ENCODE results near the gene WDSUB1. TPM values are rescaled to one million over a fixed set of nuclear protein-coding genes. Genes with fewer than 3 reads are reported as not detected.

WDSUB1 gene
- total and polyA plus RNA-seq, 2 donors = 8.3 to 17.6 TPM

GRCh38 chr2:159206736-159207380, 79.6 kb downstream of the WDSUB1 start:
- DNase-seq (ENCODE audit: extremely low spot score) = no peak
- 64% methylated on average over 6 of the region's 6 CpGs for WGBS
- no peak overlapping the region for H3K27ac ChIP-seq (ENCODE audit: low read depth)
- no peaks in the 10 kb centered on the region for H3K4me1 ChIP-seq (ENCODE audit: insufficient read depth)
- H3K36me3 ChIP-seq (ENCODE audit: insufficient read depth) = no peaks in the 10 kb centered on the region
- H3K4me3 ChIP-seq (ENCODE audit: low read depth, low read length) = no peak overlapping the region

GRCh38 chr2:159204381-159205144, 81.9 kb downstream of the WDSUB1 start:
- H3K4me1 ChIP-seq (ENCODE audit: insufficient read depth) = no peaks in the 10 kb centered on the region
- H3K27ac ChIP-seq (ENCODE audit: low read depth) = no peak overlapping the region
- 95% methylated on average over 15 of the region's 15 CpGs for WGBS

GRCh38 chr2:159202568-159203071, 83.9 kb downstream of the WDSUB1 start:
- no peak for DNase-seq (ENCODE audit: extremely low spot score)
- H3K36me3 ChIP-seq (ENCODE audit: insufficient read depth) = peaks cover 2% of the 10 kb centered on the region

More at GRCh38 chr2:159204381-159205144, 81.9 kb downstream of the WDSUB1 start:
- no peak for DNase-seq (ENCODE audit: extremely low spot score)
- Histone ChIP-seq H3K36me3 (ENCODE audit: insufficient read depth) (no peaks in the 10 kb centered on the region), H3K4me3 (ENCODE audit: low read depth, low read length) (no peak overlapping the region)

GRCh38 chr2:159201360-159202063, 85.0 kb downstream of the WDSUB1 start:
- Histone ChIP-seq H3K36me3 (ENCODE audit: insufficient read depth) (peaks cover 2% of the 10 kb centered on the region), H3K27ac (ENCODE audit: low read depth) (no peak overlapping the region), H3K4me1 (ENCODE audit: insufficient read depth) (no peaks in the 10 kb centered on the region), H3K4me3 (ENCODE audit: low read depth, low read length) (no peak overlapping the region)
- 55% methylated on average over 8 of the region's 8 CpGs for WGBS
- DNase-seq (ENCODE audit: extremely low spot score) = no peak

More at GRCh38 chr2:159202568-159203071, 83.9 kb downstream of the WDSUB1 start:
- Histone ChIP-seq H3K4me3 (ENCODE audit: low read depth, low read length) (no peak overlapping the region), H3K27ac (ENCODE audit: low read depth) (no peak overlapping the region), H3K4me1 (ENCODE audit: insufficient read depth) (no peaks in the 10 kb centered on the region)
- WGBS = 36% methylated on average over 4 of the region's 4 CpGs

GRCh38 chr2:159200498-159200897, 86.0 kb downstream of the WDSUB1 start:
- Histone ChIP-seq H3K4me1 (ENCODE audit: insufficient read depth) (no peaks in the 10 kb centered on the region), H3K36me3 (ENCODE audit: insufficient read depth) (peaks cover 2% of the 10 kb centered on the region), H3K4me3 (ENCODE audit: low read depth, low read length) (no peak overlapping the region), H3K27ac (ENCODE audit: low read depth) (no peak overlapping the region)
- WGBS = 43% methylated on average over 1 of the region's 1 CpG
- DNase-seq (ENCODE audit: extremely low spot score) = no peak

- Histone ChIP-seq H3K27ac (ENCODE audit: low read depth) (no peak overlapping the region), H3K4me1 (ENCODE audit: insufficient read depth) (no peaks in the 10 kb centered on the region), H3K36me3 (ENCODE audit: insufficient read depth) (peaks cover 2% of the 10 kb centered on the region), H3K4me3 (ENCODE audit: low read depth, low read length) (no peak overlapping the region)
- DNase-seq (ENCODE audit: extremely low spot score) = no peak
- 82% methylated on average over 4 of the region's 4 CpGs for WGBS
These were observed 86.6 kb downstream of the WDSUB1 start for GRCh38 chr2:159199761-159200465.

GRCh38 chr2:159199236-159199635, 87.3 kb downstream of the WDSUB1 start:
- H3K36me3 ChIP-seq (ENCODE audit: insufficient read depth) = peaks cover 2% of the 10 kb centered on the region
- no peak for DNase-seq (ENCODE audit: extremely low spot score)
- 93% methylated on average over 9 of the region's 9 CpGs for WGBS
- H3K27ac ChIP-seq (ENCODE audit: low read depth) = no peak overlapping the region
- no peak overlapping the region for H3K4me3 ChIP-seq (ENCODE audit: low read depth, low read length)
- H3K4me1 ChIP-seq (ENCODE audit: insufficient read depth) = no peaks in the 10 kb centered on the region

GRCh38 chr2:159196393-159196925, 90.0 kb downstream of the WDSUB1 start:
- Histone ChIP-seq H3K36me3 (ENCODE audit: insufficient read depth) (peaks cover 2% of the 10 kb centered on the region), H3K27ac (ENCODE audit: low read depth) (no peak overlapping the region), H3K4me1 (ENCODE audit: insufficient read depth) (no peaks in the 10 kb centered on the region), H3K4me3 (ENCODE audit: low read depth, low read length) (no peak overlapping the region)
- WGBS = 96% methylated on average over 14 of the region's 14 CpGs
- DNase-seq (ENCODE audit: extremely low spot score) = no peak

GRCh38 chr2:159195697-159196096, 90.8 kb downstream of the WDSUB1 start:
- no peak for DNase-seq (ENCODE audit: extremely low spot score)
- H3K4me3 ChIP-seq (ENCODE audit: low read depth, low read length) = no peak overlapping the region
- H3K27ac ChIP-seq (ENCODE audit: low read depth) = no peak overlapping the region
- H3K36me3 ChIP-seq (ENCODE audit: insufficient read depth) = peaks cover 2% of the 10 kb centered on the region
- 87% methylated on average over 6 of the region's 6 CpGs for WGBS
- no peaks in the 10 kb centered on the region for H3K4me1 ChIP-seq (ENCODE audit: insufficient read depth)

GRCh38 chr2:159194241-159194640, 92.3 kb downstream of the WDSUB1 start:
- H3K4me3 ChIP-seq (ENCODE audit: low read depth, low read length) = no peak overlapping the region
- WGBS = 90% methylated on average over 10 of the region's 10 CpGs
- H3K27ac ChIP-seq (ENCODE audit: low read depth) = no peak overlapping the region
- no peak for DNase-seq (ENCODE audit: extremely low spot score)
- peaks cover 2% of the 10 kb centered on the region for H3K36me3 ChIP-seq (ENCODE audit: insufficient read depth)
- H3K4me1 ChIP-seq (ENCODE audit: insufficient read depth) = no peaks in the 10 kb centered on the region

GRCh38 chr2:159193791-159194190, 92.7 kb downstream of the WDSUB1 start:
- Histone ChIP-seq H3K4me1 (ENCODE audit: insufficient read depth) (no peaks in the 10 kb centered on the region), H3K27ac (ENCODE audit: low read depth) (no peak overlapping the region), H3K36me3 (ENCODE audit: insufficient read depth) (peaks cover 2% of the 10 kb centered on the region), H3K4me3 (ENCODE audit: low read depth, low read length) (no peak overlapping the region)
- 93% methylated on average over 4 of the region's 4 CpGs for WGBS
- no peak for DNase-seq (ENCODE audit: extremely low spot score)

GRCh38 chr2:159192371-159192918, 94.1 kb downstream of the WDSUB1 start:
- no peaks in the 10 kb centered on the region for H3K4me1 ChIP-seq (ENCODE audit: insufficient read depth)
- H3K4me3 ChIP-seq (ENCODE audit: low read depth, low read length) = no peak overlapping the region
- 95% methylated on average over 12 of the region's 12 CpGs for WGBS
- no peaks in the 10 kb centered on the region for H3K36me3 ChIP-seq (ENCODE audit: insufficient read depth)
- H3K27ac ChIP-seq (ENCODE audit: low read depth) = no peak overlapping the region
- DNase-seq (ENCODE audit: extremely low spot score) = no peak

- no peak for DNase-seq (ENCODE audit: extremely low spot score)
- no peak overlapping the region for H3K27ac ChIP-seq (ENCODE audit: low read depth)
- 82% methylated on average over 4 of the region's 4 CpGs for WGBS
- no peak overlapping the region for H3K4me3 ChIP-seq (ENCODE audit: low read depth, low read length)
- H3K36me3 ChIP-seq (ENCODE audit: insufficient read depth) = no peaks in the 10 kb centered on the region
- H3K4me1 ChIP-seq (ENCODE audit: insufficient read depth) = no peaks in the 10 kb centered on the region
These were observed 98.1 kb downstream of the WDSUB1 start for GRCh38 chr2:159188449-159188848.
